Neural cell (in vitro differentiated cells): Measurements from ENCODE around the gene CNN1. TPM values are rescaled to one million over a fixed set of nuclear protein-coding genes. Genes with fewer than 3 reads are reported as not detected.

Experiments used
- H2AFZ ChIP-seq: fragments of 200-600, 300-800 bp; sonication (generic), shearing (Covaris generic); 2 replicates; pipeline ENCODE4 v1.6.0; 2014; ENCODE audit warnings: low read depth, mild to moderate bottlenecking, antibody characterized with exemption, low read length, moderate library complexity
- H3F3A ChIP-seq: fragments of 200-600 bp; shearing (Covaris generic); 2 replicates; pipeline ENCODE4 v1.6.1; 2016; ENCODE audit warnings: mild to moderate bottlenecking, moderate library complexity, mixed read lengths, antibody characterized with exemption, low read length; ENCODE audit not compliant: insufficient read depth, poor library complexity, severe bottlenecking
- H3K27ac ChIP-seq: fragments of 200-600, 300-800 bp; sonication (generic), shearing (Covaris generic); 2 replicates; pipeline ENCODE4 v1.5.1; 2014; ENCODE audit warnings: mild to moderate bottlenecking, low read length, moderate library complexity
- H3K27me3 ChIP-seq: fragments of 300-800, 200-600 bp; sonication (generic), shearing (Covaris generic); 2 replicates; pipeline ENCODE4 v1.6.0; 2014; ENCODE audit warnings: mild to moderate bottlenecking, low read depth, low read length, moderate library complexity; ENCODE audit not compliant: insufficient read depth
- H3K36me3 ChIP-seq: fragments of 300-800, 200-600 bp; sonication (generic), shearing (Covaris generic); 2 replicates; pipeline ENCODE4 v1.5.1; 2014; ENCODE audit warnings: mild to moderate bottlenecking, antibody characterized with exemption, low read length, moderate library complexity; ENCODE audit not compliant: insufficient read depth
- H3K4me2 ChIP-seq: fragments of 300-800, 200-600 bp; sonication (generic), shearing (Covaris generic); 2 replicates; pipeline ENCODE4 v1.6.0; 2014; ENCODE audit warnings: mild to moderate bottlenecking, low read length
- H3K4me3 ChIP-seq: fragments of 300-800, 200-600 bp; sonication (generic), shearing (Covaris generic); 2 replicates; pipeline ENCODE4 v1.5.1; 2014; ENCODE audit warnings: mild to moderate bottlenecking, low read length, moderate library complexity
- H3K79me2 ChIP-seq: fragments of 200-600 bp; shearing (Covaris generic); replicated peaks from 2 replicates; pipeline ENCODE4 v1.6.0; 2014; ENCODE audit warnings: mild to moderate bottlenecking, low read length, moderate library complexity; ENCODE audit not compliant: insufficient read depth
- H3K9ac ChIP-seq: fragments of 300-800, 200-600 bp; sonication (generic), shearing (Covaris generic); 2 replicates; pipeline ENCODE4 v1.6.1; 2016; ENCODE audit warnings: mild to moderate bottlenecking, low read length, mixed read lengths
- H3K9me2 ChIP-seq: fragments of 200-600 bp; shearing (Covaris generic); 2 replicates; pipeline ENCODE4 v1.6.1; 2016; ENCODE audit warnings: mild to moderate bottlenecking, low read length, mixed read lengths; ENCODE audit not compliant: insufficient read depth
- H3K9me3 ChIP-seq: fragments of 200-600, 300-800 bp; sonication (generic), shearing (Covaris generic); 2 replicates; pipeline ENCODE4 v1.6.1; 2016; ENCODE audit warnings: mild to moderate bottlenecking, mixed run types, low read length, moderate library complexity, mixed read lengths
- H4K20me1 ChIP-seq: fragments of 200-600 bp; shearing (Covaris generic); 2 replicates; pipeline ENCODE4 v1.6.1; 2016; ENCODE audit warnings: mild to moderate bottlenecking, mixed run types; ENCODE audit not compliant: insufficient read depth
- CTCF ChIP-seq: fragments of 450-650 bp; IDR thresholded peaks from 2 replicates; pipeline ENCODE4 v1.5.1; 2014; ENCODE audit warnings: antibody characterized with exemption, mild to moderate bottlenecking, moderate library complexity; ENCODE audit not compliant: poor library complexity, severe bottlenecking
- EP300 ChIP-seq: fragments of 450-650 bp; conservative IDR thresholded peaks from 2 replicates; pipeline ENCODE4 v1.6.1; 2014; ENCODE audit warnings: antibody characterized with exemption, mild to moderate bottlenecking, moderate library complexity; ENCODE audit not compliant: poor library complexity, severe bottlenecking
- EZH2 ChIP-seq: fragments of 200-600, 300-800 bp; shearing (Covaris generic), sonication (generic); IDR thresholded peaks from 2 replicates; pipeline ENCODE4 v1.6.1; 2014; ENCODE audit warnings: antibody characterized with exemption, low read length, borderline replicate concordance, mild to moderate bottlenecking; ENCODE audit not compliant: insufficient read depth, poor library complexity, severe bottlenecking
- MXI1 ChIP-seq: fragments of 450-650 bp; conservative IDR thresholded peaks from 2 replicates; pipeline ENCODE4 v1.6.1; 2014; ENCODE audit warnings: antibody characterized with exemption, mild to moderate bottlenecking; ENCODE audit not compliant: poor library complexity, severe bottlenecking
- POLR2AphosphoS5 ChIP-seq: IDR thresholded peaks from 2 replicates; pipeline ENCODE4 v1.6.1; 2012
- RAD21 ChIP-seq: fragments of 450-650 bp; conservative IDR thresholded peaks from 2 replicates; pipeline ENCODE4 v1.6.1; 2014; ENCODE audit warnings: antibody characterized with exemption, mild to moderate bottlenecking, moderate library complexity
- REST ChIP-seq: IDR thresholded peaks from 2 replicates; pipeline ENCODE4 v1.6.1; 2012; ENCODE audit warnings: borderline replicate concordance
- SMC3 ChIP-seq: fragments of 450-650 bp; conservative IDR thresholded peaks from 2 replicates; pipeline ENCODE4 v1.6.1; 2014; ENCODE audit warnings: antibody characterized with exemption, mild to moderate bottlenecking, moderate library complexity; ENCODE audit not compliant: poor library complexity
- TAF1 ChIP-seq: IDR thresholded peaks from 2 replicates; pipeline ENCODE4 v1.6.1; 2012; ENCODE audit warnings: low read depth
- polyA plus RNA-seq: library from polyadenylated mRNA; depleted of rRNA; stranded (reverse); fragments of >200 nt; gene quantifications from 2 replicates; pipeline ENCODE4 v1.2.3, GENCODE V29; 2014

CNN1 gene
- polyA plus RNA-seq, 1 donor from 2014 or later, result not detected

- peak within 1 kb of the TSS; percentile 72 for H3K4me2 ChIP-seq
- peaks cover 19% of the 10 kb centered on the region for H3K79me2 ChIP-seq
- H3K9me3 ChIP-seq, result no peaks in the 10 kb centered on the region
- H3K27me3 ChIP-seq, result no peaks in the 10 kb centered on the region
- TF ChIP-seq REST (peak; percentile 60), POLR2AphosphoS5 (peak; percentile 93), RAD21 (peak; percentile 26), MXI1 (peak; percentile 90), TAF1 (peak; percentile 68), EP300 (peak; percentile 30), SMC3 (peak; percentile 62), CTCF (peak; percentile 55), EZH2 (no peak)
- H3K4me3 ChIP-seq, result peak within 1 kb of the TSS; percentile 88
- H2AFZ ChIP-seq, result peak within 1 kb of the TSS; percentile 61
- H4K20me1 ChIP-seq, result no peaks in the 10 kb centered on the region
- H3K9me2 ChIP-seq, result no peaks in the 10 kb centered on the region
- peak within 1 kb of the TSS; percentile 57 for H3K27ac ChIP-seq
- H3K9ac ChIP-seq, result peak within 1 kb of the TSS; percentile 79
- H3F3A ChIP-seq, result no peaks in the 10 kb centered on the region
- no peaks in the 10 kb centered on the region for H3K36me3 ChIP-seq
These were observed 20.5 kb downstream of the CNN1 start, which contains the start of gene ELOF1 for GRCh38 chr19:11558881-11559828. Gene ELOF1, minus strand, starts transcription at chr19:11559230. Its CDS starts 4,883 bp downstream, at chr19:11554347.

- Histone ChIP-seq H3K4me3 (peak overlapping the region; percentile 32), H3F3A (no peaks in the 10 kb centered on the region)
These were observed 21.9 kb downstream of the CNN1 start for GRCh38 chr19:11560404-11561051.

More at GRCh38 chr19:11560404-11561051, 21.9 kb downstream of the CNN1 start:
- TF ChIP-seq RAD21 (peak; percentile 56), REST (no peak), MXI1 (no peak), CTCF (peak; percentile 58), EZH2 (no peak), SMC3 (peak; percentile 34), POLR2AphosphoS5 (no peak), TAF1 (no peak), EP300 (no peak)
- H2AFZ ChIP-seq, result no peak overlapping the region
- no peak overlapping the region for H3K27ac ChIP-seq
- H3K36me3 ChIP-seq, result no peaks in the 10 kb centered on the region
- no peak overlapping the region for H3K9ac ChIP-seq
- no peaks in the 10 kb centered on the region for H3K9me3 ChIP-seq
- no peaks in the 10 kb centered on the region for H3K27me3 ChIP-seq
- peaks cover 19% of the 10 kb centered on the region for H3K79me2 ChIP-seq
- no peaks in the 10 kb centered on the region for H4K20me1 ChIP-seq
- H3K9me2 ChIP-seq, result no peaks in the 10 kb centered on the region
- H3K4me2 ChIP-seq, result no peak overlapping the region
